GM23338 (cell line): ENCODE data around the gene CACTIN. TPM values are rescaled to one million over a fixed set of nuclear protein-coding genes. Genes with fewer than 3 reads are reported as not detected.

Experiments
- ATAC-seq: fragments of 200-7000 bp; cut with Tn5 transposase; 3 replicates; pipeline ENCODE4 v1.9.1; 2020
- DNase-seq: peaks from one replicate; pipeline ENCODE4 v3.0.0-alpha.2; 2015; ENCODE audit warnings: low spot score
- H2AFZ ChIP-seq: fragments of 200-600 bp; sonication (generic); 2 replicates; pipeline ENCODE4 v1.8.0; 2016; ENCODE audit warnings: antibody characterized with exemption, mild to moderate bottlenecking, moderate library complexity
- H3F3A ChIP-seq: fragments of 200-600 bp; sonication (generic); replicated peaks from 2 replicates; pipeline ENCODE4 v1.8.0; 2017; ENCODE audit warnings: antibody characterized with exemption, mixed run types, low read depth
- H3K27ac ChIP-seq: fragments of 200-600 bp; sonication (generic); 2 replicates; pipeline ENCODE4 v1.6.1; 2016; ENCODE audit warnings: low read depth
- H3K27me3 ChIP-seq: fragments of 200-600 bp; sonication (generic); 2 replicates; pipeline ENCODE4 v1.8.0; 2016; ENCODE audit warnings: mild to moderate bottlenecking, mixed run types, moderate library complexity; ENCODE audit not compliant: insufficient read depth
- H3K36me3 ChIP-seq: fragments of 200-600 bp; sonication (generic); 2 replicates; pipeline ENCODE4 v1.8.0; 2016; ENCODE audit warnings: mild to moderate bottlenecking; ENCODE audit not compliant: insufficient read depth
- H3K4me1 ChIP-seq: fragments of 200-600 bp; sonication (generic); 2 replicates; pipeline ENCODE4 v1.8.0; 2016; ENCODE audit warnings: mild to moderate bottlenecking, moderate library complexity; ENCODE audit not compliant: insufficient read depth
- H3K4me2 ChIP-seq: fragments of 200-600 bp; sonication (generic); 2 replicates; pipeline ENCODE4 v1.7.1; 2017; ENCODE audit warnings: mixed run types
- H3K4me3 ChIP-seq: fragments of 200-600 bp; sonication (generic); 2 replicates; pipeline ENCODE4 v1.6.1; 2016; ENCODE audit warnings: mixed run types
- H3K79me2 ChIP-seq: fragments of 200-600 bp; sonication (generic); replicated peaks from 2 replicates; pipeline ENCODE4 v1.8.0; 2017; ENCODE audit warnings: mild to moderate bottlenecking; ENCODE audit not compliant: insufficient read depth
- H3K9me2 ChIP-seq: fragments of 200-600 bp; sonication (generic); 2 replicates; pipeline ENCODE4 v1.8.0; 2017; ENCODE audit not compliant: insufficient read depth
- H4K20me1 ChIP-seq: fragments of 200-600 bp; sonication (generic); replicated peaks from 2 replicates; pipeline ENCODE4 v1.8.0; 2017; ENCODE audit warnings: mild to moderate bottlenecking; ENCODE audit not compliant: insufficient read depth
- H3K27ac Mint-ChIP-seq: 2 replicates; pipeline ENCODE4 v1.8.0; 2020; ENCODE audit warnings: inconsistent platforms, mild to moderate bottlenecking, moderate library complexity, mixed read lengths
- H3K27me3 Mint-ChIP-seq: 3 replicates; pipeline ENCODE4 v1.8.0; 2022; ENCODE audit warnings: low read depth, mild to moderate bottlenecking, moderate library complexity, mixed read lengths, inconsistent platforms; ENCODE audit not compliant: insufficient read depth, poor library complexity
- H3K36me3 Mint-ChIP-seq: 3 replicates; pipeline ENCODE4 v1.8.0; 2021; ENCODE audit warnings: low read depth, mild to moderate bottlenecking, inconsistent platforms, moderate library complexity, mixed read lengths
- H3K4me1 Mint-ChIP-seq: 3 replicates; pipeline ENCODE4 v1.8.0; 2020; ENCODE audit warnings: mild to moderate bottlenecking, inconsistent platforms, mixed read lengths
- H3K4me3 Mint-ChIP-seq: 3 replicates; pipeline ENCODE4 v1.8.0; 2021; ENCODE audit warnings: moderate library complexity, mild to moderate bottlenecking, inconsistent platforms, mixed read lengths
- H3K9me3 Mint-ChIP-seq: 3 replicates; pipeline ENCODE4 v1.8.0; 2020; ENCODE audit warnings: moderate library complexity, mild to moderate bottlenecking, inconsistent platforms, mixed read lengths
- CREB1 ChIP-seq: fragments of 250-450 bp; sonication (Bioruptor Pico); IDR thresholded peaks from 2 replicates; pipeline ENCODE4 v1.5.0; 2020; ENCODE audit warnings: low read depth, mild to moderate bottlenecking, moderate library complexity
- CTCF ChIP-seq, 2 experiments: fragments of 200-600 bp in 1 of 2; sonication (generic) in 1 of 2; conservative IDR thresholded peaks; 2 replicates each; pipeline versions ENCODE4 v1.5.1 to v1.6.1; 2016 to 2017; ENCODE audit warnings: antibody characterized with exemption in 2 of 2, low read depth in 2 of 2, mild to moderate bottlenecking in 2 of 2, moderate library complexity in 1 of 2
- EZH2phosphoT487 ChIP-seq: fragments of 200-600 bp; sonication (generic); IDR thresholded peaks from one replicate; pipeline ENCODE4 v1.8.1; 2018; ENCODE audit warnings: antibody characterized with exemption; ENCODE audit not compliant: unreplicated experiment
- JUNB ChIP-seq: IDR thresholded peaks from one replicate; pipeline ENCODE4 v1.6.1; 2016; ENCODE audit warnings: antibody characterized with exemption; ENCODE audit not compliant: unreplicated experiment
- NANOG ChIP-seq: IDR thresholded peaks from 2 replicates; pipeline ENCODE4 v1.6.1; 2016; ENCODE audit warnings: antibody characterized with exemption, borderline replicate concordance
- POLR2AphosphoS5 ChIP-seq: IDR thresholded peaks from 2 replicates; pipeline ENCODE4 v1.6.1; 2016; ENCODE audit warnings: antibody characterized with exemption, low read depth
- STAT1 ChIP-seq: IDR thresholded peaks from one replicate; pipeline ENCODE4 v1.6.1; 2016; ENCODE audit warnings: antibody characterized with exemption; ENCODE audit not compliant: unreplicated experiment
- ZNF114 ChIP-seq: fragments of 250-450 bp; sonication (Bioruptor Pico); IDR thresholded peaks from 2 replicates; pipeline ENCODE4 v1.5.0; 2020; ENCODE audit warnings: mild to moderate bottlenecking, moderate library complexity
- ZNF331 ChIP-seq: fragments of 250-450 bp; sonication (Bioruptor Pico); IDR thresholded peaks from 2 replicates; pipeline ENCODE4 v1.5.0; 2020; ENCODE audit warnings: low read depth, mild to moderate bottlenecking, moderate library complexity
- polyA plus RNA-seq: library from polyadenylated mRNA; unstranded; fragments of >200 nt; fragmentation: Nextera tagmentation; extraction: Ambion mirVana; gene quantifications from 2 replicates; pipeline ENCODE4 v1.2.1, GENCODE V29; 2016
- total RNA-seq: library from RNA; depleted of rRNA; stranded (reverse); fragments of >200 nt; shearing (Covaris generic); gene quantifications from 2 replicates; pipeline ENCODE4 v1.2.3, GENCODE V29; 2014
- TF ChIP-seq, protein P1 (sequence below): IDR thresholded peaks from 2 replicates; pipeline ENCODE4 v1.6.1; 2016; ENCODE audit warnings: antibody characterized with exemption
- TF ChIP-seq, protein P2 (sequence below): fragments of 250-450 bp; sonication (Bioruptor Pico); IDR thresholded peaks from 2 replicates; pipeline ENCODE4 v1.5.0; 2020; ENCODE audit warnings: mild to moderate bottlenecking, moderate library complexity

CACTIN gene
- total and polyA plus RNA-seq, 2 experiments from 2014 or later, result 14.3 to 47.4 TPM

DNA sequence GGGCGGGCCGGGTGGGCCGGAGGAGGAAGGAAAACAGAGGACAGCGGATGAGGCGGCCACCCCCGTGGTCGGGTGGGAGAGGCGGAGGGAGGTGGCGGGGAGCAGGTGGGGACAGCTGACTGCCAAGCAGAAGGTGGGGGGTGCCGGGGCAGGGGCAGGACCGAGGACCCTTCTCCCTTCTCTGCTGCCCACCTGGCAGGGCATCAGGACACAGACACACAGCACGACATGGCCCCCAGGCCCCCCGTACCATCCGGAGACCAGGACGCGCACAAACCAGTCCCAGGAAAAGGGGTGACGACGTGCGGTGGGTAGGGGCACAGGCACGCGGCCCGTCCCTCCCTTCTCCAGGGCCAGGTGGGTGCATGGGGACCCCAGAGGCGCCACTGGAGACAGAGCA is 11.0 kb upstream of the CACTIN start:
- no peaks in the 10 kb centered on the region for H3K9me3 Mint-ChIP-seq
- Histone ChIP-seq H3K4me2 (no peak overlapping the region), H2AFZ (no peak overlapping the region), H3K9me2 (no peaks in the 10 kb centered on the region), H3K36me3 (no peaks in the 10 kb centered on the region; the same call in 1 of the 2 replicates), H3K4me3 (no peak overlapping the region), H3K27me3 (no peaks in the 10 kb centered on the region), H4K20me1 (no peaks in the 10 kb centered on the region), H3K27ac (no peak overlapping the region), H3K79me2 (no peaks in the 10 kb centered on the region), H3K4me1 (no peaks in the 10 kb centered on the region), H3F3A (no peaks in the 10 kb centered on the region)
- H3K4me3 Mint-ChIP-seq, result no peak overlapping the region
- H3K27ac Mint-ChIP-seq, result no peak overlapping the region
- H3K36me3 Mint-ChIP-seq, result peaks cover 13% of the 10 kb centered on the region
- no peaks in the 10 kb centered on the region for H3K4me1 Mint-ChIP-seq
- TF ChIP-seq CTCF (conservative IDR thresholded peaks at IDR 0.05; ENCODE audit: low read depth in 2 of 2), result no peak
- TF ChIP-seq, protein P1, sequence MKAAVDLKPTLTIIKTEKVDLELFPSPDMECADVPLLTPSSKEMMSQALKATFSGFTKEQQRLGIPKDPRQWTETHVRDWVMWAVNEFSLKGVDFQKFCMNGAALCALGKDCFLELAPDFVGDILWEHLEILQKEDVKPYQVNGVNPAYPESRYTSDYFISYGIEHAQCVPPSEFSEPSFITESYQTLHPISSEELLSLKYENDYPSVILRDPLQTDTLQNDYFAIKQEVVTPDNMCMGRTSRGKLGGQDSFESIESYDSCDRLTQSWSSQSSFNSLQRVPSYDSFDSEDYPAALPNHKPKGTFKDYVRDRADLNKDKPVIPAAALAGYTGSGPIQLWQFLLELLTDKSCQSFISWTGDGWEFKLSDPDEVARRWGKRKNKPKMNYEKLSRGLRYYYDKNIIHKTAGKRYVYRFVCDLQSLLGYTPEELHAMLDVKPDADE, result no peak
- no peak for ATAC-seq
- peaks cover 5% of the 10 kb centered on the region for H3K27me3 Mint-ChIP-seq
- no peak for DNase-seq

GRCh38 chr19:3636962-3637361 is 10.4 kb upstream of the CACTIN start:
- Histone ChIP-seq H3K27me3 (no peaks in the 10 kb centered on the region), H3K36me3 (no peaks in the 10 kb centered on the region; the same call in 1 of the 2 replicates), H3K4me2 (no peak overlapping the region), H3K79me2 (no peaks in the 10 kb centered on the region), H4K20me1 (no peaks in the 10 kb centered on the region), H3K9me2 (no peaks in the 10 kb centered on the region), H3F3A (no peaks in the 10 kb centered on the region), H3K4me1 (no peaks in the 10 kb centered on the region), H2AFZ (no peak overlapping the region), H3K27ac (no peak overlapping the region), H3K4me3 (no peak overlapping the region)
- DNase-seq, result no peak
- Mint-ChIP-seq H3K27ac (no peak overlapping the region), H3K9me3 (no peaks in the 10 kb centered on the region), H3K36me3 (peaks cover 13% of the 10 kb centered on the region), H3K4me3 (no peak overlapping the region), H3K4me1 (no peaks in the 10 kb centered on the region), H3K27me3 (peaks cover 5% of the 10 kb centered on the region)
- ATAC-seq, result no peak
- no peak for TF ChIP-seq CTCF (conservative IDR thresholded peaks at IDR 0.05; ENCODE audit: low read depth in 2 of 2)
- TF ChIP-seq NANOG, result no peak
- TF ChIP-seq ZNF114 (CRISPR knock-in tag), result no peak
- TF ChIP-seq JUNB, result no peak
- TF ChIP-seq CREB1 (CRISPR knock-in tag), result no peak
- no peak for TF ChIP-seq POLR2AphosphoS5
- TF ChIP-seq, protein P2, sequence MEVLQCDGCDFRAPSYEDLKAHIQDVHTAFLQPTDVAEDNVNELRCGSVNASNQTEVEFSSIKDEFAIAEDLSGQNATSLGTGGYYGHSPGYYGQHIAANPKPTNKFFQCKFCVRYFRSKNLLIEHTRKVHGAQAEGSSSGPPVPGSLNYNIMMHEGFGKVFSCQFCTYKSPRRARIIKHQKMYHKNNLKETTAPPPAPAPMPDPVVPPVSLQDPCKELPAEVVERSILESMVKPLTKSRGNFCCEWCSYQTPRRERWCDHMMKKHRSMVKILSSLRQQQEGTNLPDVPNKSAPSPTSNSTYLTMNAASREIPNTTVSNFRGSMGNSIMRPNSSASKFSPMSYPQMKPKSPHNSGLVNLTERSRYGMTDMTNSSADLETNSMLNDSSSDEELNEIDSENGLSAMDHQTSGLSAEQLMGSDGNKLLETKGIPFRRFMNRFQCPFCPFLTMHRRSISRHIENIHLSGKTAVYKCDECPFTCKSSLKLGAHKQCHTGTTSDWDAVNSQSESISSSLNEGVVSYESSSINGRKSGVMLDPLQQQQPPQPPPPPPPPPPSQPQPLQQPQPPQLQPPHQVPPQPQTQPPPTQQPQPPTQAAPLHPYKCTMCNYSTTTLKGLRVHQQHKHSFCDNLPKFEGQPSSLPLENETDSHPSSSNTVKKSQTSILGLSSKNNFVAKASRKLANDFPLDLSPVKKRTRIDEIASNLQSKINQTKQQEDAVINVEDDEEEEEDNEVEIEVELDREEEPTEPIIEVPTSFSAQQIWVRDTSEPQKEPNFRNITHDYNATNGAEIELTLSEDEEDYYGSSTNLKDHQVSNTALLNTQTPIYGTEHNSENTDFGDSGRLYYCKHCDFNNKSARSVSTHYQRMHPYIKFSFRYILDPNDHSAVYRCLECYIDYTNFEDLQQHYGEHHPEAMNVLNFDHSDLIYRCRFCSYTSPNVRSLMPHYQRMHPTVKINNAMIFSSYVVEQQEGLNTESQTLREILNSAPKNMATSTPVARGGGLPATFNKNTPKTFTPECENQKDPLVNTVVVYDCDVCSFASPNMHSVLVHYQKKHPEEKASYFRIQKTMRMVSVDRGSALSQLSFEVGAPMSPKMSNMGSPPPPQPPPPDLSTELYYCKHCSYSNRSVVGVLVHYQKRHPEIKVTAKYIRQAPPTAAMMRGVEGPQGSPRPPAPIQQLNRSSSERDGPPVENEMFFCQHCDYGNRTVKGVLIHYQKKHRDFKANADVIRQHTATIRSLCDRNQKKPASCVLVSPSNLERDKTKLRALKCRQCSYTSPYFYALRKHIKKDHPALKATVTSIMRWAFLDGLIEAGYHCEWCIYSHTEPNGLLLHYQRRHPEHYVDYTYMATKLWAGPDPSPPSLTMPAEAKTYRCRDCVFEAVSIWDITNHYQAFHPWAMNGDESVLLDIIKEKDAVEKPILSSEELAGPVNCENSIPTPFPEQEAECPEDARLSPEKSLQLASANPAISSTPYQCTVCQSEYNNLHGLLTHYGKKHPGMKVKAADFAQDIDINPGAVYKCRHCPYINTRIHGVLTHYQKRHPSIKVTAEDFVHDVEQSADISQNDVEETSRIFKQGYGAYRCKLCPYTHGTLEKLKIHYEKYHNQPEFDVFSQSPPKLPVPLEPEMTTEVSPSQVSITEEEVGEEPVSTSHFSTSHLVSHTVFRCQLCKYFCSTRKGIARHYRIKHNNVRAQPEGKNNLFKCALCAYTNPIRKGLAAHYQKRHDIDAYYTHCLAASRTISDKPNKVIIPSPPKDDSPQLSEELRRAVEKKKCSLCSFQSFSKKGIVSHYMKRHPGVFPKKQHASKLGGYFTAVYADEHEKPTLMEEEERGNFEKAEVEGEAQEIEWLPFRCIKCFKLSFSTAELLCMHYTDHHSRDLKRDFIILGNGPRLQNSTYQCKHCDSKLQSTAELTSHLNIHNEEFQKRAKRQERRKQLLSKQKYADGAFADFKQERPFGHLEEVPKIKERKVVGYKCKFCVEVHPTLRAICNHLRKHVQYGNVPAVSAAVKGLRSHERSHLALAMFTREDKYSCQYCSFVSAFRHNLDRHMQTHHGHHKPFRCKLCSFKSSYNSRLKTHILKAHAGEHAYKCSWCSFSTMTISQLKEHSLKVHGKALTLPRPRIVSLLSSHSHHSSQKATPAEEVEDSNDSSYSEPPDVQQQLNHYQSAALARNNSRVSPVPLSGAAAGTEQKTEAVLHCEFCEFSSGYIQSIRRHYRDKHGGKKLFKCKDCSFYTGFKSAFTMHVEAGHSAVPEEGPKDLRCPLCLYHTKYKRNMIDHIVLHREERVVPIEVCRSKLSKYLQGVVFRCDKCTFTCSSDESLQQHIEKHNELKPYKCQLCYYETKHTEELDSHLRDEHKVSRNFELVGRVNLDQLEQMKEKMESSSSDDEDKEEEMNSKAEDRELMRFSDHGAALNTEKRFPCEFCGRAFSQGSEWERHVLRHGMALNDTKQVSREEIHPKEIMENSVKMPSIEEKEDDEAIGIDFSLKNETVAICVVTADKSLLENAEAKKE, result no peak
- TF ChIP-seq STAT1, result no peak
- no peak for TF ChIP-seq ZNF331 (CRISPR knock-in tag)
- no peak for TF ChIP-seq EZH2phosphoT487
